ENCODE measurements around the gene CCND2.

DNA sequence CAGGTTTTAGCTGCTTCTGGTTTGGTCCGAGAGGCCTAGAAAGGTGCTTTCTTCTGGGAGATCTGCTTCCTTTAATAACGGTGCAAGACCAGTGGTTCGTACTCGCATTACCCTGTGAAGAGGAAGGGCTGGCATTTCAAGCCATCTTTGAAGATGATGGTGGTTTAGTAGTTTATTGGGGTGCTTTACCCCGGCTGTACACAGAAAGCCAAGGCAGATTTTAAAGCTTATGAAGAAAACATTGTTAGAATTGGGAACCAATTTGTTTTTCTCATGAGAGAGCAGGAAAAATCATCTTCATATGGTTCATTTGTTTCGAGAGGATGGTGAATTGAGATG is 3.6 kb downstream of the CCND2 start:
- TF ChIP-seq EZH2 (IDR thresholded peaks at IDR 0.05) (no peak), POLR2AphosphoS5 (IDR thresholded peaks at IDR 0.05; ENCODE audit: borderline replicate concordance, low read depth, low read length) (no peak)
